ENCODE data around the gene EDC4.

DNA sequence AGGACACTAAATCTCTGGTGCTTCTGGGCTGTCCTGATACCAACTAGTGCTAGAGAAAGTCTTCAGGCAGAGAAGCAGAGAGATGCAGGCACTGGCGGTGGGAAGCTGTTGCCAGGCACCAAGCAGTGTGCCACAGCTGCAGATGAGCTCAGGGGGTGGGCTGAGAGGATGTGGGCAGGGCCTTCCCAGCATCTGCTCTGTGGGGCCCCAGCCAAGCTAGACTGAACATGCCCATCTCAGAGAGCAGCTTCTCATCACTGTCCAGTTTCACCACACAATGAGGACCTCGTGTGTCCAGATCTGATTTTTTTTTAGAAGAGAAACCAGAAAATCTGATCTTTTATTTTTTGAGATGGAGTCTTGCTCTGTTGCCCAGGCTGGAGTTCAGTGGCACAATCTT is 37.3 kb downstream of the EDC4 start:
- no peak for TF ChIP-seq TAF1 (IDR thresholded peaks at IDR 0.05; ENCODE audit: low read depth, low read length)
- TF ChIP-seq, protein P1, sequence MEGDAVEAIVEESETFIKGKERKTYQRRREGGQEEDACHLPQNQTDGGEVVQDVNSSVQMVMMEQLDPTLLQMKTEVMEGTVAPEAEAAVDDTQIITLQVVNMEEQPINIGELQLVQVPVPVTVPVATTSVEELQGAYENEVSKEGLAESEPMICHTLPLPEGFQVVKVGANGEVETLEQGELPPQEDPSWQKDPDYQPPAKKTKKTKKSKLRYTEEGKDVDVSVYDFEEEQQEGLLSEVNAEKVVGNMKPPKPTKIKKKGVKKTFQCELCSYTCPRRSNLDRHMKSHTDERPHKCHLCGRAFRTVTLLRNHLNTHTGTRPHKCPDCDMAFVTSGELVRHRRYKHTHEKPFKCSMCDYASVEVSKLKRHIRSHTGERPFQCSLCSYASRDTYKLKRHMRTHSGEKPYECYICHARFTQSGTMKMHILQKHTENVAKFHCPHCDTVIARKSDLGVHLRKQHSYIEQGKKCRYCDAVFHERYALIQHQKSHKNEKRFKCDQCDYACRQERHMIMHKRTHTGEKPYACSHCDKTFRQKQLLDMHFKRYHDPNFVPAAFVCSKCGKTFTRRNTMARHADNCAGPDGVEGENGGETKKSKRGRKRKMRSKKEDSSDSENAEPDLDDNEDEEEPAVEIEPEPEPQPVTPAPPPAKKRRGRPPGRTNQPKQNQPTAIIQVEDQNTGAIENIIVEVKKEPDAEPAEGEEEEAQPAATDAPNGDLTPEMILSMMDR (IDR thresholded peaks at IDR 0.05; ENCODE audit: control extremely low read depth in 1 of 3, insufficient read depth in 1 of 3, low read depth in 1 of 3, low read length in 3 of 3): no peak

Measured in H1 (cell line).